ENCODE measurements around the gene KRT86.
"Not testable (repeated sequence)": the region's sequence is repeated elsewhere in the genome, so short reads cannot be mapped to it uniquely, and the experiment has no call there.

KRT86 gene

GRCh38 chr12:52306731-52307130 is 32.3 kb downstream of the KRT86 start:
- H2AFZ ChIP-seq (ENCODE audit: low read depth, low read length): no peak overlapping the region
- no peaks in the 10 kb centered on the region for H3K36me3 ChIP-seq (ENCODE audit: insufficient read depth, low read length)
- no peaks in the 10 kb centered on the region for H3K9me3 ChIP-seq (ENCODE audit: low read length)
- peaks cover 2% of the 10 kb centered on the region for H3K4me1 ChIP-seq (ENCODE audit: insufficient read depth, low read length)
- H3K27me3 ChIP-seq (ENCODE audit: insufficient read depth, low read length): peaks cover 44% of the 10 kb centered on the region
- H3K4me3 ChIP-seq (ENCODE audit: low read length): no peak overlapping the region

DNA sequence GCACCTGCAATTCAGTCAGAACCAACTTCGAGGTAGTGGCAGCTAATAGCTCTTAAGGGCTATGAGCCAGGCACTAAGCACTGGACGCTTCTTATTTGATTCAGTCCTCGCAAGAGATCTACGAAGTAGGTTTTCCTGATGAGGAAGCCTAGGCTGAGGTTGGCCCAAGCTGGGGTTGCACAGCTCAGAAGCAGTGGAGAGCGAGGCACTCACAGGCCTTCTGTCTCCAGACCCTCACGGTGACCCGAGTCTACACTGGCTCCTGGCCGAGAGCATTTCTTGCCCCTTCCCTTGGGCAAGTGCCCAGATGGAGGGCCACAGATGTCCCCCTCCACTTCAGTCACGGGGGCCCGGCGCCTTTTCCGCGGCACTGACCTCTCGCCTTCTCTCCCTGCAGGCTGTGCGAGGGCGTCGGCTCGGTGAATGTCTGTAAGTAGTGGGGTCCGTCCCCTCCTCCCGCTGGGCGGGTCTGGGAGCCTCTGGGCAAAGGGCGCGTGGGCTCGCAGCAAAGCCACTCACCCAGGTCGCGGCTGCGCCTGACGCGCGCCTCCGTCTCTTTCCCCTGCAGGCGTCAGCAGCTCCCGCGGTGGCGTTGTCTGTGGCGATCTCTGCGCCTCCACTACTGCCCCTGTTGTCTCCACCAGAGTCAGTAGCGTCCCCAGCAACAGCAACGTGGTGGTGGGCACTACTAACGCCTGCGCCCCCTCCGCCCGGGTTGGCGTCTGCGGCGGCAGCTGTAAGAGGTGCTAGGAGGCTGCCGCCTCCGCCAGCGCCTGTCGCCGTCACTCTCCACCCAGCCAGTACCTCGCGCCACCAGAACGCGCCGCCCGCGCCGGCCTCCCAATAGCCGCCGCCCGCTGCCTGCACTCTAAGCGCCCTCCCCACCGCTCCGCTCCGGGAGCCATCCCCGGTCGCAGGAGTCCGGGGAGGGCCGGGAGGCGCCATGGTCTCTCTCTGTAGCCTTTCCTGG is 33.7 kb downstream of the KRT86 start:
- peaks cover 2% of the 10 kb centered on the region for H3K4me1 ChIP-seq (ENCODE audit: insufficient read depth, low read length)
- H3K9me3 ChIP-seq (ENCODE audit: low read length): no peaks in the 10 kb centered on the region
- H3K36me3 ChIP-seq (ENCODE audit: insufficient read depth, low read length): no peaks in the 10 kb centered on the region
- no peak overlapping the region for H2AFZ ChIP-seq (ENCODE audit: low read depth, low read length)
- H3K27me3 ChIP-seq (ENCODE audit: insufficient read depth, low read length): peaks cover 47% of the 10 kb centered on the region
- H3K4me3 ChIP-seq (ENCODE audit: low read length): peak overlapping the region; percentile 2

DNA sequence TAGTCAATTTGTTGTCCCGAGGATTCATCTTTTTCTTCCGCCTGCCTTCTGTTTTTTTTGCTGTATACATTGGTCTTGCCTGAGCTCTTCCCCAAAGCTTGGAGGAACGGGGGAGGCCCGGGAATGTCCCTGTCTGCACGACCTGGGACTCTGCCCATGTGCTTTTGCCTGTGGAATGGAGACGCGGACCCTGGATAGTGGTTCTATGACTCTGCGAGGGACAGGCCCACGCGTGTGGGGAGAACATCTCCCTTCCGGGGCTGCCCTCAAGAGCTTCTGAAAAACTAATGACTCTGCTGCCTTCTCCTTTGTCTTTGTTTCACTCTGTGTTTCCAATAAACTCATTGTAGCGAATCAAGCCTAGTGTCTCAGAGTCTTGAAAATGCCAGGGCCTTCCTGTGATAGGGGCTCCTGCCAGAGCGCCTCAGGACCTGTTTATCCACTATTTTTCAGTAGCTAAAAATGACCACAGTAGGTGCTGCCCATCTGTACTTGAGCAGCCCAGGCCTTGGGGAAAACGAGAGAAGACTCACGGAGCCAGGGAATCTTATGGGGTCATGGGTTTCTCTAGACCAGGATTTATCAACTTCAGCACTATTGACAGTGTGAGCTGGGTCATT is 34.5 kb downstream of the KRT86 start:
- H3K27me3 ChIP-seq (ENCODE audit: insufficient read depth, low read length): peaks cover 47% of the 10 kb centered on the region
- no peak overlapping the region for H3K4me3 ChIP-seq (ENCODE audit: low read length)

DNA sequence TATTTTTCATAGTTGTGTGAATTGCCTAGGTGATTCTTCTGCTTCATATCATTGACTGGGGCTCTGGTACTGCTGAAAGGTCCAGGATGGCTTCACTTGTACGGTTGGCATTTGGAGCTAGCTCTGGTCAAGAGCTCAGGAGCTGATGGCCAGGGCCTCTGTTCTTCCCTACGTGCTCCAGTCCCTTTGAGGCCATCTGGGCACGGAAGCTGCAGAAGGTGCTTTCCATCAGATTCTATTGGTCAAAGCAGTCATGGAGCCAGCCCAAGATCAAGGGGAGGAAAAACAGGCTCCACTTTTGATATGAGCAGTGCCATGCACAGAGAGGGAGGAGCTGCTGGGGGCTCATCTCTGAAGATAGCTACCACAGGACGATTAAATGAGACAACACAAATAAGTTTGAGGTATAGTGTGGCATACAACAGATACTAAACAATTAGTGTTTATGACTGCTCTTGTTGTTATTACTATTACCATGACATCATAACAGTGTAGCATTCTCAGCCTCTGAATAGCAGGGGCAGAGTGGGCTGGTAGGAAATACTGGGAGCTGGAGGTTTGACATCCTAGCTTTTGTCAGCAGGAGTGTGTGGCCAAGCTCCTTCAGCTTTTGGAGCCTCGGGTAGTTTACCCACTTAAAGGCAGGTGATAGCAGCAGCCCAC is 36.3 kb downstream of the KRT86 start:
- Histone ChIP-seq H3K9me3 (ENCODE audit: low read length) (no peaks in the 10 kb centered on the region), H3K36me3 (ENCODE audit: insufficient read depth, low read length) (no peaks in the 10 kb centered on the region), H3K4me1 (ENCODE audit: insufficient read depth, low read length) (peaks cover 2% of the 10 kb centered on the region), H2AFZ (ENCODE audit: low read depth, low read length) (no peak overlapping the region), H3K27me3 (ENCODE audit: insufficient read depth, low read length) (peaks cover 47% of the 10 kb centered on the region), H3K4me3 (ENCODE audit: low read length) (no peak overlapping the region)

More for the DNA sequence above, 34.5 kb downstream of the KRT86 start:
- H3K36me3 ChIP-seq (ENCODE audit: insufficient read depth, low read length): no peaks in the 10 kb centered on the region
- no peaks in the 10 kb centered on the region for H3K9me3 ChIP-seq (ENCODE audit: low read length)
- peaks cover 2% of the 10 kb centered on the region for H3K4me1 ChIP-seq (ENCODE audit: insufficient read depth, low read length)
- H2AFZ ChIP-seq (ENCODE audit: low read depth, low read length): no peak overlapping the region

GRCh38 chr12:52311285-52311648 is 36.8 kb downstream of the KRT86 start:
- Histone ChIP-seq H3K9me3 (ENCODE audit: low read length) (no peaks in the 10 kb centered on the region), H3K4me3 (ENCODE audit: low read length) (no peak overlapping the region), H3K36me3 (ENCODE audit: insufficient read depth, low read length) (no peaks in the 10 kb centered on the region), H3K4me1 (ENCODE audit: insufficient read depth, low read length) (peaks cover 2% of the 10 kb centered on the region), H2AFZ (ENCODE audit: low read depth, low read length) (no peak overlapping the region), H3K27me3 (ENCODE audit: insufficient read depth, low read length) (peaks cover 46% of the 10 kb centered on the region)

GRCh38 chr12:52312086-52312485 is 37.6 kb downstream of the KRT86 start:
- Histone ChIP-seq H3K4me1 (ENCODE audit: insufficient read depth, low read length) (peaks cover 2% of the 10 kb centered on the region), H3K9me3 (ENCODE audit: low read length) (no peaks in the 10 kb centered on the region), H3K4me3 (ENCODE audit: low read length) (no peak overlapping the region), H3K27me3 (ENCODE audit: insufficient read depth, low read length) (peaks cover 37% of the 10 kb centered on the region), H3K36me3 (ENCODE audit: insufficient read depth, low read length) (no peaks in the 10 kb centered on the region), H2AFZ (ENCODE audit: low read depth, low read length) (no peak overlapping the region)

- no peaks in the 10 kb centered on the region for H3K9me3 ChIP-seq (ENCODE audit: low read length)
- peaks cover 24% of the 10 kb centered on the region for H3K27me3 ChIP-seq (ENCODE audit: insufficient read depth, low read length)
- no peaks in the 10 kb centered on the region for H3K36me3 ChIP-seq (ENCODE audit: insufficient read depth, low read length)
- H2AFZ ChIP-seq (ENCODE audit: low read depth, low read length): no peak overlapping the region
- no peaks in the 10 kb centered on the region for H3K4me1 ChIP-seq (ENCODE audit: insufficient read depth, low read length)
- no peak overlapping the region for H3K4me3 ChIP-seq (ENCODE audit: low read length)
Observed at GRCh38 chr12:52313461-52313860, 39.0 kb downstream of the KRT86 start.

DNA sequence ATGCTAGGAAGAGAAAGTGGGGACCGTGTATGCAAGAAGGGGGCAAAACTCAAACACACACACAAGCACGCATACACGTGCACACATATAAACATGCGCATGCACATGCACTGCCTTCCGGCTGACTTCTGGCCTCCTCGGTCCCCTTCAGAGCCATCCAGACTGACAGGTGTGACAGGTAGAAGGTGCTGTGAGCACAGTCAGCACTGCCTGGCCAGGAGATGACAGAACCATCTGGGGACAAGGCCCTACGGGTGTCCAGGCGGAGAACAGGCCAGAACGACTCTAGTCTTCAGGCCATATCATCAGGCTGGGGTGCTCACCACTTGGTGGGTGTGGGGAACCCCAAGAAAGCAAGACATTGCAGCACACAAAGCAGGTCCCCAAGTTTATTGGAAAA is 39.5 kb downstream of the KRT86 start:
- Histone ChIP-seq H2AFZ (ENCODE audit: low read depth, low read length) (no peak overlapping the region), H3K4me3 (ENCODE audit: low read length) (no peak overlapping the region), H3K36me3 (ENCODE audit: insufficient read depth, low read length) (no peaks in the 10 kb centered on the region), H3K9me3 (ENCODE audit: low read length) (no peaks in the 10 kb centered on the region), H3K4me1 (ENCODE audit: insufficient read depth, low read length) (no peaks in the 10 kb centered on the region), H3K27me3 (ENCODE audit: insufficient read depth, low read length) (peaks cover 19% of the 10 kb centered on the region)

DNA sequence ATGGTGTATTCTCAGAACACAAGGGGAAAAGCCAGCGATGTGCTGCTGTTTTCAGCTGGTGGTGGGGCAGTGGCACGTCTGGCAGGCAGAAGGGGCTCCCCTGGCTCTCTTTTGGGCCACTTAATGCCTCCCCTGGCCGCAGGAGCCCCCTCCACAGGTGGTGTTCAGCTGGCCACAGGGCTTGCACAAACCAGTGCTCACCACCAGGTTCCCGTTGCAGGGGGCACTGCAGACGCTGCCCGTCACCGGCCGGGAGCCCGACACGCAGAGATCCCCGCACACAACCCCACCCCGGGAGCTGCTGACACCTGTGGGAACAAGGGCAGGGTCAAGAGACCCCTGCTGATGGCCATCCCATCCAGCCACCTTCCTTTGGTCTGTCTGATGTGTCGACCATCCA is 40.1 kb downstream of the KRT86 start:
- Histone ChIP-seq H3K36me3 (ENCODE audit: insufficient read depth, low read length) (no peaks in the 10 kb centered on the region), H3K27me3 (ENCODE audit: insufficient read depth, low read length) (peaks cover 14% of the 10 kb centered on the region), H3K4me3 (ENCODE audit: low read length) (no peak overlapping the region), H3K9me3 (ENCODE audit: low read length) (no peaks in the 10 kb centered on the region), H2AFZ (ENCODE audit: low read depth, low read length) (no peak overlapping the region), H3K4me1 (ENCODE audit: insufficient read depth, low read length) (no peaks in the 10 kb centered on the region)

DNA sequence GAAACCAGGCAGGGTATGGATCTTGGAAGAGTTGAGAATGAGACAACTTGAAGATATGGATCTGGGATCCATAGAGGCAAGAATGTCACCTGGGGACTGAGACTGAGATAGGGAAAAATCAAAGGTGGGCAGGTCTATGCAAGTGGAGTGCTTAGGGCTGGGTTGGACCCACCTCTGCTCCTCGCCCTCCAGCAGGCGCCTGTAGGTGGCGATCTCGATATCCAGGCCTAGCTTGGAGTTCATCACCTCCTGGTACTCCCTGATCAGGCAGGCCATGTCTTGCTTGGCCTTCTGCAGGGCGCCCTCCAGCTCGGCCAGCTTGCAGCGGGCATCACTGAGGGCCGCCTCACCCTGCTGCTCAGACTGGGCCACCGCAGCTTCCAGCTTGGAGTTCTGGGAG is 41.3 kb downstream of the KRT86 start:
- H3K9me3 ChIP-seq (ENCODE audit: low read length); H2AFZ ChIP-seq (ENCODE audit: low read depth, low read length); H3K4me3 ChIP-seq (ENCODE audit: low read length); H3K27me3 ChIP-seq (ENCODE audit: insufficient read depth, low read length); H3K4me1 ChIP-seq (ENCODE audit: insufficient read depth, low read length); H3K36me3 ChIP-seq (ENCODE audit: insufficient read depth, low read length): not testable (repeated sequence)

- Histone ChIP-seq H3K4me1 (ENCODE audit: insufficient read depth, low read length) (no peaks in the 10 kb centered on the region), H3K36me3 (ENCODE audit: insufficient read depth, low read length) (no peaks in the 10 kb centered on the region), H3K27me3 (ENCODE audit: insufficient read depth, low read length) (peaks cover 7% of the 10 kb centered on the region), H2AFZ (ENCODE audit: low read depth, low read length) (no peak overlapping the region), H3K9me3 (ENCODE audit: low read length) (no peaks in the 10 kb centered on the region), H3K4me3 (ENCODE audit: low read length) (no peak overlapping the region)
Observed at GRCh38 chr12:52316290-52316689, 41.8 kb downstream of the KRT86 start.

GRCh38 chr12:52316701-52317100 is 42.3 kb downstream of the KRT86 start:
- Histone ChIP-seq H3K4me1 (ENCODE audit: insufficient read depth, low read length) (no peaks in the 10 kb centered on the region), H3K36me3 (ENCODE audit: insufficient read depth, low read length) (no peaks in the 10 kb centered on the region), H3K4me3 (ENCODE audit: low read length) (no peak overlapping the region), H3K9me3 (ENCODE audit: low read length) (no peaks in the 10 kb centered on the region), H3K27me3 (ENCODE audit: insufficient read depth, low read length) (peaks cover 3% of the 10 kb centered on the region), H2AFZ (ENCODE audit: low read depth, low read length) (no peak overlapping the region)

DNA sequence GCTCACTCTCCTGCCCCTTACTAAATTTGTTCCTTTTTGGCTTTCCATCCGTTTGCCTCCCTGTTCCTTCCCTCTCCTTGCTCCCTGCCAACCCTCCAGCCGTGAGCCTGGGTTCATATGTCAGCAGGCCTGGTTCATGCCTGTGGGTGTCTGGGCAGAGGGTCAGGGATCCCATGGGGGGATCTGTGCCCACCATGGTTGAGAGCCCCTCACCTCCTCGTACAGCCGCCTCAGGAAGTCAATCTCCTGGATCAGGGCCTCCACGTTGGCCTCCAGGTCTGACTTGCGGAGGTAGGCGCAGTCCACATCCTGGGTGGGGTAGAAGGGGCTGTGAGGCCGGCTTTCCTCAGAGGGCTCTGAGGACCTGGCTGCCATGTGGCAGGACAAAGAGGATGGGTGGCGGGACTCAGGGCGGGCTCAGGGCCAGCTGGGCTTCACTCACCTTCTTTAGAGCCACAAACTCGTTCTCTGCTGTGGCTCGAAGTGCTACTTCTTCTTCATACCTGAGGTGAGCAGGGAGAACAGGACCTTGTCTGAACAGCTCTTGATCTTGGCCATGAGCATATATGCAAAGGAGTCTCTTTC is 43.1 kb downstream of the KRT86 start:
- H3K4me3 ChIP-seq (ENCODE audit: low read length): no peak overlapping the region
- H2AFZ ChIP-seq (ENCODE audit: low read depth, low read length): no peak overlapping the region
- H3K27me3 ChIP-seq (ENCODE audit: insufficient read depth, low read length): peaks cover 3% of the 10 kb centered on the region
- no peaks in the 10 kb centered on the region for H3K36me3 ChIP-seq (ENCODE audit: insufficient read depth, low read length)
- H3K9me3 ChIP-seq (ENCODE audit: low read length): no peaks in the 10 kb centered on the region
- no peaks in the 10 kb centered on the region for H3K4me1 ChIP-seq (ENCODE audit: insufficient read depth, low read length)
